Measurements from ENCODE around the gene NEUROD1.

Gene NEUROD1

DNA sequence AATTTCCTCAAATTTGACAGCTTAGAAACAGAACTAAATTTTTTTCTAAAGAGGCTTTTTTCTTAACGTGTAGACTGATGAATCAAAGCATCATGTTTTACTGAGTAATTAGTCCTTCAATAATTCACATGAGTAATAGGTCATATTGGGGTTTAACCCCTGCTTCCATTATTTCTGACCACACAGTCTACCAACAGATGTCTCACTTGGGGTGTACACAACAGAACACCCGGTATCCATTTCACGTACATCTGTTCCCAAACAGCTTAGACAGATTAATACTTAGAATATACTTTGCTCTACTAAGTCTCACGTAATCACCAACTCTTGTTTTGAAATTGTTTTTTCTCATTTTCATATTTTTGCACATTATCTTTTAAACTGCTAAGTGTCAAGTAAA is 38.2 kb downstream of the NEUROD1 start:
- no peak for DNase-seq (ENCODE audit: low read depth)

DNA sequence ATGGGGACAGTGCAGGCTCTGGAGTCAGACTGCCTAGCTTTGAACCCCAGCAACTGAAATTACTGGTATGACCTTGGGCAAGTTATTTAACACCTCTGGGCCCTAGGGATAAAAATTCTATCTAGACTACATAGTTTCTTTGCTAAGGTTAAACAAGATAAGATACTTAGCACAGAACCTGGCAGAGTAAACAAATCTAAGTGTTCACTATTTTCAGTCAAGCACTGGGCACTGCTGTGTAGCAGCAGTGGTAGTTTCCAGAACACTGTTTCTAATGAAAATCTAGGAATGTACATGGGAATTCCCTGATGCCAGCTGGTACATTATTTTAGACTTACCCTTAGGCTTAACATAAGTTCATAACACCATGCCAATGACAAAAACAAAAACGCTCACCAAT is 40.6 kb downstream of the NEUROD1 start:
- DNase-seq (ENCODE audit: low read depth): no peak

DNA sequence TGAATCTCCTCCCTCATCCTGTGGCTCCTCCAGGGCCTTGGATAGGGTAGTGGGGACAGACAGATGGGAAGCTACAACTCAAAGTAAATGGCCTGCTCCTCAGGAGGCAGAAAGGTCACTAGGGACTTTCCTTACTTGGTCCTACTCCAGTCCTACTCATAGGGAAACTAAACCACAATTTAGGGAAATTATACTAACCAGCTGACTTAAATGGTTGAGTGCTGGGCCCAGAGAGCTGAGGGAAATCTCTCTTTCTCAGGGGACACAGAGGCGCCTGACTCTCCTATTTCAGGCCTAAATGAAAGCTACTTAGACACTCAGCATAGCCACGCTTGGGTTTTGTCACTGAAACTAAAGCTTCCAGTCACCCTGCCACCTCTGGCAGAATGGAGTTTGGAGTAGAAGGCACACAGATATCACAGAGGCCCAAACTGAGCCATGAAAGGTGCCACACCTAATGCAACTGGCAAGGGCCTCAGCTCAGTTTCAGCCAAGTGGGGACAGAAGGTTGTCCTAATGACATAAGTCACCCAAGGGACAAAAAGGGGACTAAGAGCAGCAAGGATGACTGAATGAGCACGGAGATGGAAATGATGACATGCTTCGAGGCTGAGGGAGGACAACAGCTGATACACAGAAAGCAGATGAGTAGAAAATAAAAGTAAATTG is 47.5 kb downstream of the NEUROD1 start:
- no peak for DNase-seq (ENCODE audit: low read depth)

DNA sequence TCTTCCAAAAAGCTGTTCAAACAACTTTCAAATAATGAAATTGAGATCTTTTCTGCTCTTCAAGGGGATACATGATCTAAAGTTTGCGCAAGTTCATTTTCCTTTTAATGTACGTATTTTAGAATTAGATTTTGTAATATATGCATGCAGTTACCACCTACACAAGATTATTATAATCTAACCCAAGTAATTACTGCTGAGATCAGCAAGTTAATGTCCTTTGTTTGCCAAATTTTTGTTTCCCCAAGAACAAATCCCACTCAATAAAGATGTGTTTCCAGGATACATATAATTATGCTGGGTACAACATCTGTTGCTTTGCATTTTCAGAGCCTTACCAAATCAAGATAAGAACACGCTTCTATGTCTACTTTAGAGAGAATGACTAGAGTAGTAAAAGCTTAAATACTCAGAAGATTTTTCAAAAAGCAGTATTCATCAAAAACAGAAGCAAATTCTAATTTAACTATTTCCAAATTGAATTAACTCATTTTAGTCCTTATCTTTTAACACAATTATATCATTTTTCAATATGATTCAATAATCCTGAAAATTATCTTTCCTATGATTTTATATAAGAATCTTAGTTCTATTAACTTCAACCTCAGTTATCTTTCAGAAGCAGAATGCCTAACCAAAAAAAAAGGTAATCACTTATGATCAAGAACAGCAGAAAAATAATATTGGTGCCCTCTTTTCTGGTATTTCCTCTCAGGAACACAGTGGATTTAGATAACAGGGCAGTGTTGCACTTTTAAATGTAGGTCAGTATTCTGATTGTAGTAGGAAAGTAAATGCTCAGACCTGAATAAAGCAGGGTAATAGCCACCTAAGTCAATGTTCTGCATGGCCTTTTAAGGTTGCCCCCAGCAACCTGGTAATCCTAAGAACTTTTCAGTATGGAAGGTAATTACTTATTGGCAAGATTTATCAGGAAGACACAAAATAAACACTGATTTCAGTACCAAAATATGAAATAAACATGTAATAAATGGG is 51.4 kb downstream of the NEUROD1 start:
- DNase-seq (ENCODE audit: low read depth): no peak

DNA sequence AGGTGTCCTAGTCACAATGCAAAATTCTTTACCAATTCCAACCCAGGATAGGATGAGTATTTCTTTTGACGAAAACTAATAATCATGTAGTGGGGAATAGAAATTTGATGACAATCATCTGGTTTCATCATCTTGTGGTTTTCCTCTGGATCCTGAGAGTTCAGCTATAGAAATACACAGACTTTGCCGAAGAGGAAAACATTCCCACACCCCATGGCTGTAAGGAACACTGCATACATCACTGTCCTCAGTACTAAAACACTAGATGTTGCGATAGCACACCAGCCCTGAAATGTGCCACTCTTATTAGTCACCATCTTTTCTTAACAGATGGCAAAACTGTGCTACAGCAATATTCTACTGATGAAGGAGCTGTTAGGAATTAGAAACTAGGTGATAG is 52.8 kb downstream of the NEUROD1 start:
- DNase-seq (ENCODE audit: low read depth): no peak

DNA sequence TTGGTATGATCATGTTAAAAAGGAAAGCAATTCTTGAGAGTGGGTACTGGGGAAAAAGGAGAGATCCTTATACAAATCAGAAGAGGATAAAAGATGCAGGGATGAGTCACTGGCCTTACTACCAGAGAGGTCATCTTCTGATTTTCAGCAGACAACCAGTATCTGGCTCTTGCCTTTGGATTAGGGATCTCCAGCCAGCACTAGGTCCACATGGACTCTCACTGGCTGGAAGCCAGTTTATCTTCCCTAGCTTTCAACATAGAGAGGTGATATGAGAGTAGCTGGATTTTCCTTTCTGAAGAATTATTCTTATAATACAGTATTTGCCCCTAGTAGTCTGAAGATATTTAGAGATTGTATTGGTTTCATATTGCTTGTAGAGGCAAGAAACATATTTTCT is 53.6 kb downstream of the NEUROD1 start:
- DNase-seq (ENCODE audit: low read depth): no peak
